OCI-LY7 (cell line): ENCODE results near the gene WNT11. TPM values are rescaled to one million over a fixed set of nuclear protein-coding genes. Genes with fewer than 3 reads are reported as not detected.

Experiments
- BruUV-seq: library from RNA; stranded (reverse); fragments of 400-500 nt; replicated peaks from 2 replicates; lab custom pipeline; 2021; lab: Mats Ljungman, UMichigan
- CTCF ChIA-PET: fragments of 300-600 bp; sonication (Branson Sonifier 250); formaldehyde crosslinking; loops from one replicate; lab custom pipeline; 2022; ENCODE audit warnings: antibody characterized with exemption; ENCODE audit not compliant: unreplicated experiment; lab: Charles Lee
- POLR2A ChIA-PET: fragments of 300-600 bp; sonication (Branson Sonifier 250); formaldehyde crosslinking; loops from one replicate; lab custom pipeline; 2022; ENCODE audit warnings: antibody characterized with exemption; lab: Charles Lee
- DNase-seq: peaks from one replicate; pipeline ENCODE4 v3.0.0-alpha.2; 2015; ENCODE audit warnings: low spot score
- H2AFZ ChIP-seq: fragments of 200-600 bp; sonication (generic), shearing (Covaris generic); 2 replicates; pipeline ENCODE4 v1.6.1; 2014; ENCODE audit warnings: mild to moderate bottlenecking, antibody characterized with exemption, low read length, moderate library complexity
- H3K27ac ChIP-seq: fragments of 200-600 bp; sonication (generic); 2 replicates; pipeline ENCODE4 v1.5.1; 2014; ENCODE audit warnings: mixed run types, low read depth, mild to moderate bottlenecking, moderate library complexity, low read length, inconsistent platforms; ENCODE audit not compliant: poor library complexity, severe bottlenecking
- H3K36me3 ChIP-seq: fragments of 200-600 bp; sonication (generic); 2 replicates; pipeline ENCODE4 v1.6.1; 2014; ENCODE audit warnings: mild to moderate bottlenecking, antibody characterized with exemption, low read length, moderate library complexity, mixed read lengths; ENCODE audit not compliant: insufficient read depth
- H3K4me1 ChIP-seq: fragments of 200-600 bp; sonication (generic); 2 replicates; pipeline ENCODE4 v1.5.1; 2014; ENCODE audit warnings: mild to moderate bottlenecking, low read length; ENCODE audit not compliant: insufficient read depth, poor library complexity, severe bottlenecking
- H3K4me2 ChIP-seq: fragments of 200-600 bp; sonication (generic); 2 replicates; pipeline ENCODE4 v1.6.1; 2014; ENCODE audit warnings: mild to moderate bottlenecking, low read length
- H3K4me3 ChIP-seq: fragments of 200-600 bp; sonication (generic); 2 replicates; pipeline ENCODE4 v1.5.1; 2014; ENCODE audit warnings: mild to moderate bottlenecking, low read depth, low read length; ENCODE audit not compliant: poor library complexity, severe bottlenecking
- H3K79me2 ChIP-seq: fragments of 200-600 bp; sonication (generic); 2 replicates; pipeline ENCODE4 v1.6.1; 2016; ENCODE audit warnings: low read depth, mild to moderate bottlenecking, low read length, moderate library complexity, mixed read lengths; ENCODE audit not compliant: insufficient read depth
- H3K9me2 ChIP-seq: fragments of 200-600 bp; sonication (generic); 2 replicates; pipeline ENCODE4 v1.6.1; 2016; ENCODE audit warnings: mild to moderate bottlenecking, low read length, mixed read lengths; ENCODE audit not compliant: insufficient read depth
- H3K9me3 ChIP-seq: fragments of 200-600 bp; sonication (generic); 2 replicates; pipeline ENCODE4 v1.6.1; 2014; ENCODE audit warnings: mild to moderate bottlenecking, mixed run types, low read length, mixed read lengths
- H4K20me1 ChIP-seq: fragments of 200-600 bp; sonication (generic); 2 replicates; pipeline ENCODE4 v1.6.1; 2014; ENCODE audit warnings: mild to moderate bottlenecking, antibody characterized with exemption, low read length, moderate library complexity, mixed read lengths; ENCODE audit not compliant: insufficient read depth
- EZH2phosphoT487 ChIP-seq: fragments of 200-600 bp; sonication (generic); IDR thresholded peaks from 2 replicates; pipeline ENCODE4 v1.6.1; 2018; ENCODE audit warnings: low read depth, borderline replicate concordance, mild to moderate bottlenecking, mixed run types, antibody characterized with exemption, low read length, moderate library complexity, mixed read lengths
- intact Hi-C: fragments of 100-400 bp; cut with micrococcal nuclease; formaldehyde crosslinking; loops from one replicate; pipeline ENCODE4 v1.10.0; 2022; ENCODE audit not compliant: unreplicated experiment
- total RNA-seq, 2 experiments: library from RNA; depleted of rRNA in 1 of 2; stranded (reverse); fragments of >200 nt in 1 of 2; shearing (Covaris generic) in 1 of 2; gene quantifications; 2 replicates each; pipeline ENCODE4 v1.2.3, GENCODE V29; 2014 to 2022
- TF ChIP-seq, protein P1 (sequence below): fragments of 200-600 bp; sonication (generic); conservative IDR thresholded peaks from 2 replicates; pipeline ENCODE4 v1.5.1; 2014; ENCODE audit warnings: mild to moderate bottlenecking, antibody characterized with exemption, low read length, moderate library complexity, mixed read lengths

The WNT11 gene
- total RNA-seq, 2 experiments from 2014 or later = not detected

DNA sequence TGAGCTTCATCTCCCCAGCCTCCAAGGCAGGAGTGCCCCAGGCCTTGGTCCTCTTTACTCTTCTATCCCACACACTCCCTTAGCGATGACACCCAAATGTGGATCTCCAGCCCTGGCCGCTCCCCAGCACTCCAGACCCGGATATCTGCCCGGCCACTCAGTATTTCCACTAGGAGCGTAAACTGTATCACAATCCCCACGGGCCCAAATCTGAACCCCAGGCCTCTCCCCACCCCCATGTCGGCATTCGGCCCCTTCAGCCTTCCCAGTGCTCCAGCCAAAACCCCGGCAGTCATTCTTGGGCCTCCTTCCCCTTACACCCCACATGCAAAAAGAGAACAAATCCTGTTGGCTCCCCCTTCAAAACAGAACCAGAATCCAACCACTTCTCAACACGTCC is 20.8 kb downstream of the WNT11 start:
- H3K4me2 ChIP-seq = no peak overlapping the region
- intact Hi-C loops = no loop called here
- H3K36me3 ChIP-seq = no peaks in the 10 kb centered on the region
- H3K27ac ChIP-seq = no peak overlapping the region
- no peak for DNase-seq
- H2AFZ ChIP-seq = no peak overlapping the region
- no peaks in the 10 kb centered on the region for H3K79me2 ChIP-seq
- no TSS peak for BruUV-seq
- TF ChIP-seq, protein P1, sequence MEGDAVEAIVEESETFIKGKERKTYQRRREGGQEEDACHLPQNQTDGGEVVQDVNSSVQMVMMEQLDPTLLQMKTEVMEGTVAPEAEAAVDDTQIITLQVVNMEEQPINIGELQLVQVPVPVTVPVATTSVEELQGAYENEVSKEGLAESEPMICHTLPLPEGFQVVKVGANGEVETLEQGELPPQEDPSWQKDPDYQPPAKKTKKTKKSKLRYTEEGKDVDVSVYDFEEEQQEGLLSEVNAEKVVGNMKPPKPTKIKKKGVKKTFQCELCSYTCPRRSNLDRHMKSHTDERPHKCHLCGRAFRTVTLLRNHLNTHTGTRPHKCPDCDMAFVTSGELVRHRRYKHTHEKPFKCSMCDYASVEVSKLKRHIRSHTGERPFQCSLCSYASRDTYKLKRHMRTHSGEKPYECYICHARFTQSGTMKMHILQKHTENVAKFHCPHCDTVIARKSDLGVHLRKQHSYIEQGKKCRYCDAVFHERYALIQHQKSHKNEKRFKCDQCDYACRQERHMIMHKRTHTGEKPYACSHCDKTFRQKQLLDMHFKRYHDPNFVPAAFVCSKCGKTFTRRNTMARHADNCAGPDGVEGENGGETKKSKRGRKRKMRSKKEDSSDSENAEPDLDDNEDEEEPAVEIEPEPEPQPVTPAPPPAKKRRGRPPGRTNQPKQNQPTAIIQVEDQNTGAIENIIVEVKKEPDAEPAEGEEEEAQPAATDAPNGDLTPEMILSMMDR = no peak
- no peak for TF ChIP-seq EZH2phosphoT487
- CTCF ChIA-PET = no interaction called here
- no peaks in the 10 kb centered on the region for H3K9me2 ChIP-seq
- H3K9me3 ChIP-seq = no peaks in the 10 kb centered on the region
- no peaks in the 10 kb centered on the region for H4K20me1 ChIP-seq
- H3K4me1 ChIP-seq = no peaks in the 10 kb centered on the region
- no peak overlapping the region for H3K4me3 ChIP-seq
- POLR2A ChIA-PET = no interaction called here

DNA sequence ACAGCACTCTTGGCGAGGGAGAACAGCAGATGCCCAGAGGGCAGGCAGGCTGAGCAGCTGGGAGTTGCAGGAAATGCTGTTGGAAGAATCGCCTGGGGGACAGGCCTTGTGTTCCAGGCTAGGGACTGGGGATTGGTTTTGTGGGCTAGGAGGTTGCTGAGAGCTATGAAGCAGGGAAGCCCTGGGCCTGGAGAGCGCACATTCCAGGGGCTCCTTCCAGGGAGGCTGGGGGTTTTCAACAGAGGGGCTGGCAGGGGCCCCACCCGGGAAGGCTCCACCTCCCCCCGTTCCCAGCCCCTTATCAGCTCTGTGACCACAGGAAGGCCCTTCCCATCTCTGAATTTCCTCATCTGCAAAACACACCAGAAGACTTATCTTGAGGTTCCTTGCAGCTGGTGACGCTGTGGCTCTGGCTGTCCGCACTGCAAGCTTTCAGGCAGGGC is 21.7 kb downstream of the WNT11 start:
- H3K79me2 ChIP-seq = no peaks in the 10 kb centered on the region
- no peaks in the 10 kb centered on the region for H3K9me3 ChIP-seq
- BruUV-seq = no TSS peak
- no peak overlapping the region for H3K4me3 ChIP-seq
- ChIA-PET CTCF (interaction anchor here (0.5 kb wide), 1 partner anchor 624 kb away, joined by 6 read pairs; no protein-coding TSS in a partner anchor), POLR2A (no interaction called here)
- no peaks in the 10 kb centered on the region for H3K9me2 ChIP-seq
- no peaks in the 10 kb centered on the region for H4K20me1 ChIP-seq
- DNase-seq = no peak
- no peak overlapping the region for H3K27ac ChIP-seq
- H2AFZ ChIP-seq = no peak overlapping the region
- H3K36me3 ChIP-seq = no peaks in the 10 kb centered on the region
- intact Hi-C loops = no loop called here
- no peaks in the 10 kb centered on the region for H3K4me1 ChIP-seq
- H3K4me2 ChIP-seq = no peak overlapping the region
- no peak for TF ChIP-seq EZH2phosphoT487
- TF ChIP-seq, protein P1 = no peak

DNA sequence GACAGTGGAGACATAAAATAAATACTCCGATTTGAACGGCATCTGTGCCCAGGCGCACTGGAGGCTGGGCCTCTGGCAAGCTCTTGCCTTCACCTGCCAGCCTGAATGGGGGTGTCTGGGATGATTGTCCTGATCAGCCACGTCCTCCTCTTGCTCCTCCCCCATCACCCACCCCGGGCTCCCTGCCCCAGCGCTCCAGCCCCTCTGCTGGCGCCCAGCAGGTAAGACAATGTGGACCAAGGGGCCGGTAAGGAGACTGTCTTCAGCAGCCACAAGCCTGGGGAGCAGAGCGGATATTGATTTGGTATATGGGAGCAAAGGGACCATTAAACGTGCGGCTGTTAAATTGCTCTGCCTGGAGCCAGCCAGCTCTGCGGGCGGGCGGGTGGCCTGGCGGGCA is 24.9 kb downstream of the WNT11 start:
- no peak overlapping the region for H3K27ac ChIP-seq
- intact Hi-C loops = no loop called here
- H3K9me2 ChIP-seq = no peaks in the 10 kb centered on the region
- POLR2A ChIA-PET = no interaction called here
- no peaks in the 10 kb centered on the region for H3K9me3 ChIP-seq
- TF ChIP-seq EZH2phosphoT487 = no peak
- TF ChIP-seq, protein P1 = no peak
- no peaks in the 10 kb centered on the region for H4K20me1 ChIP-seq
- no peak for DNase-seq
- H3K79me2 ChIP-seq = no peaks in the 10 kb centered on the region
- H2AFZ ChIP-seq = no peak overlapping the region
- H3K4me3 ChIP-seq = no peak overlapping the region
- BruUV-seq = no TSS peak
- no peaks in the 10 kb centered on the region for H3K4me1 ChIP-seq
- no peak overlapping the region for H3K4me2 ChIP-seq
- CTCF ChIA-PET = no interaction called here
- no peaks in the 10 kb centered on the region for H3K36me3 ChIP-seq
